MCF 10A (cell line): Measurements from ENCODE around the gene AFG3L2. TPM values are rescaled to one million over a fixed set of nuclear protein-coding genes. Genes with fewer than 3 reads are reported as not detected.

Experiments
- BruUV-seq: library from RNA; stranded (reverse); fragments of 400-500 nt; replicated peaks from 2 replicates; lab custom pipeline; 2021; lab: Mats Ljungman, UMichigan
- CTCF ChIA-PET: fragments of 300-600 bp; sonication (Branson Sonifier 250); formaldehyde crosslinking; extraction: SDS; loops from one replicate; lab custom pipeline; 2021; ENCODE audit warnings: antibody characterized with exemption, inconsistent platforms; lab: Yijun Ruan, JAX
- POLR2A ChIA-PET: fragments of 300-600, 350-650 bp; sonication (Branson Sonifier 250); formaldehyde crosslinking; extraction: SDS; loops from one replicate; lab custom pipeline; 2020; ENCODE audit warnings: antibody characterized with exemption, inconsistent platforms; lab: Yijun Ruan, JAX
- DNase-seq: peaks from one replicate; pipeline ENCODE4 v3.0.0-alpha.2; 2018; ENCODE audit not compliant: unreplicated experiment
- H3K27ac Mint-ChIP-seq: one replicate; pipeline ENCODE4 v1.8.0; 2022; ENCODE audit warnings: mild to moderate bottlenecking, low read depth, mixed read lengths; ENCODE audit not compliant: unreplicated experiment
- H3K27me3 Mint-ChIP-seq: one replicate; pipeline ENCODE4 v1.8.0; 2022; ENCODE audit warnings: mixed read lengths; ENCODE audit not compliant: insufficient read depth, unreplicated experiment
- H3K36me3 Mint-ChIP-seq: one replicate; pipeline ENCODE4 v1.8.0; 2022; ENCODE audit warnings: mild to moderate bottlenecking, moderate library complexity, mixed read lengths; ENCODE audit not compliant: insufficient read depth, unreplicated experiment
- H3K4me1 Mint-ChIP-seq: one replicate; pipeline ENCODE4 v1.8.0; 2022; ENCODE audit warnings: mixed read lengths; ENCODE audit not compliant: insufficient read depth, unreplicated experiment
- H3K4me3 Mint-ChIP-seq: one replicate; pipeline ENCODE4 v1.8.0; 2022; ENCODE audit warnings: mild to moderate bottlenecking, moderate library complexity, mixed read lengths; ENCODE audit not compliant: unreplicated experiment
- H3K9me3 Mint-ChIP-seq: one replicate; pipeline ENCODE4 v1.8.0; 2022; ENCODE audit warnings: mixed read lengths; ENCODE audit not compliant: unreplicated experiment
- intact Hi-C: fragments of 100-400 bp; cut with micrococcal nuclease; formaldehyde crosslinking; loops from 2 replicates; pipeline ENCODE4 v1.14.1; 2022
- total RNA-seq: library from RNA; stranded (reverse); gene quantifications from 2 replicates; pipeline ENCODE4 v1.2.3, GENCODE V29; 2022
- TF ChIP-seq, protein P1 (sequence below): fragments of 200-600 bp; IDR thresholded peaks from one replicate; pipeline ENCODE4 v1.8.0; 2022; ENCODE audit warnings: antibody characterized with exemption, mild to moderate bottlenecking; ENCODE audit not compliant: unreplicated experiment

The AFG3L2 gene
- total RNA-seq, 1 experiment from 2014 or later = 77.2 TPM

DNA sequence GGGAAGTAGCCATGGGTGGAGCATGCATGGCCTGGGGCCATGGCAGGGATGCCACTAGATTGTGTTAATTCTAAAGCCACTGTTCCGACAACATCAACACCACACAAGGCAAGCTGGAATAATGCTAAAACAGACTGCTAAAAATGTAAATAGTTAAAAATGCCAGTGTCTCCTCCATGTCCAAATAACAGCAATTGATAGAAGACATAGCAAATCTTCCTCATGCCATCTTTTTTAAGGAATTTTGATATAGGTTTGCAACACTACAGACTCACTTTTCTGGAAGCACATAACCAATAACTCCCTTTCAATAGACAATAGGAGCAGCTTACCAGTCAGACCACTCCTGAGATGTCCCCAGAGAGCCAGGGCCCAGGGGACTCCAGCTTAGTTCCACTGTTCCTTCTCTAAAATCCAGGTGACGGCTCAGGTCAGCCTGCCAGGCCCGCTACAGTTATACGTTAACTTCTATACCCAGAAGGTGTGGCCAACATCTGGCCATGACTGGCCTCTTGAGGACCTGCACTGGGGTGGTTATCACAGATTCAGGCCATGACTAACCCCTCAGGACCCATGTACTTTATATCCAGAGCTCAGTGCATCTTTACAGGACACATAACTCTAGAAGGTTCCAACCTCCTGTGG lies 48.7 kb downstream of the AFG3L2 start:
- Mint-ChIP-seq H3K9me3 (no peaks in the 10 kb centered on the region), H3K4me1 (no peaks in the 10 kb centered on the region), H3K27ac (peak overlapping the region; percentile 35), H3K36me3 (peaks cover 81% of the 10 kb centered on the region), H3K27me3 (no peaks in the 10 kb centered on the region), H3K4me3 (no peak overlapping the region)
- BruUV-seq = TSS peak; percentile 1
- no peak for DNase-seq
- POLR2A ChIA-PET = interaction anchor here (0.6 to 2.3 kb wide), 8 partner anchors 9 to 63 kb away, joined by 3 to 9 read pairs (median 4); partner anchors contain the start of gene AFG3L2
- CTCF ChIA-PET = interaction anchor here (0.6 to 2.3 kb wide), 16 partner anchors 8 to 256 kb away, joined by 3 to 21 read pairs (median 5); no protein-coding TSS in a partner anchor
- TF ChIP-seq, protein P1, sequence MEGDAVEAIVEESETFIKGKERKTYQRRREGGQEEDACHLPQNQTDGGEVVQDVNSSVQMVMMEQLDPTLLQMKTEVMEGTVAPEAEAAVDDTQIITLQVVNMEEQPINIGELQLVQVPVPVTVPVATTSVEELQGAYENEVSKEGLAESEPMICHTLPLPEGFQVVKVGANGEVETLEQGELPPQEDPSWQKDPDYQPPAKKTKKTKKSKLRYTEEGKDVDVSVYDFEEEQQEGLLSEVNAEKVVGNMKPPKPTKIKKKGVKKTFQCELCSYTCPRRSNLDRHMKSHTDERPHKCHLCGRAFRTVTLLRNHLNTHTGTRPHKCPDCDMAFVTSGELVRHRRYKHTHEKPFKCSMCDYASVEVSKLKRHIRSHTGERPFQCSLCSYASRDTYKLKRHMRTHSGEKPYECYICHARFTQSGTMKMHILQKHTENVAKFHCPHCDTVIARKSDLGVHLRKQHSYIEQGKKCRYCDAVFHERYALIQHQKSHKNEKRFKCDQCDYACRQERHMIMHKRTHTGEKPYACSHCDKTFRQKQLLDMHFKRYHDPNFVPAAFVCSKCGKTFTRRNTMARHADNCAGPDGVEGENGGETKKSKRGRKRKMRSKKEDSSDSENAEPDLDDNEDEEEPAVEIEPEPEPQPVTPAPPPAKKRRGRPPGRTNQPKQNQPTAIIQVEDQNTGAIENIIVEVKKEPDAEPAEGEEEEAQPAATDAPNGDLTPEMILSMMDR = no peak
- intact Hi-C loops = no loop called here

- Mint-ChIP-seq H3K27ac (peak overlapping the region; percentile 35), H3K4me1 (no peaks in the 10 kb centered on the region), H3K36me3 (peaks cover 82% of the 10 kb centered on the region), H3K4me3 (no peak overlapping the region), H3K9me3 (no peaks in the 10 kb centered on the region), H3K27me3 (no peaks in the 10 kb centered on the region)
- no TSS peak for BruUV-seq
- intact Hi-C loops = no loop called here
- ChIA-PET POLR2A (interaction anchor here (1.0 to 2.3 kb wide), 5 partner anchors 8 to 50 kb away, joined by 4 to 9 read pairs (median 5); partner anchors contain the start of gene AFG3L2), CTCF (interaction anchor here (0.6 to 2.3 kb wide), 21 partner anchors 9 to 255 kb away, joined by 3 to 21 read pairs (median 4); no protein-coding TSS in a partner anchor)
- peak; percentile 86 for DNase-seq
- TF ChIP-seq, protein P1 = peak; percentile 90
Measured at GRCh38 chr18:12327510-12328178, 49.4 kb downstream of the AFG3L2 start.

GRCh38 chr18:12326711-12327460 lies 50.1 kb downstream of the AFG3L2 start:
- Mint-ChIP-seq H3K4me3 (no peak overlapping the region), H3K27ac (no peak overlapping the region), H3K36me3 (peaks cover 90% of the 10 kb centered on the region), H3K9me3 (no peaks in the 10 kb centered on the region), H3K4me1 (no peaks in the 10 kb centered on the region), H3K27me3 (no peaks in the 10 kb centered on the region)
- intact Hi-C loops = no loop called here
- POLR2A ChIA-PET = interaction anchor here (0.8 to 2.0 kb wide), 2 partner anchors 8 to 51 kb away, joined by 3 to 8 read pairs; partner anchors contain the start of gene AFG3L2
- BruUV-seq = no TSS peak
- CTCF ChIA-PET = interaction anchor here (0.6 to 2.3 kb wide), 11 partner anchors 9 to 235 kb away, joined by 3 to 21 read pairs (median 4); no protein-coding TSS in a partner anchor
- no peak for DNase-seq
- TF ChIP-seq, protein P1 = no peak
